Measurements from ENCODE around the gene NFASC.

NFASC gene

DNA sequence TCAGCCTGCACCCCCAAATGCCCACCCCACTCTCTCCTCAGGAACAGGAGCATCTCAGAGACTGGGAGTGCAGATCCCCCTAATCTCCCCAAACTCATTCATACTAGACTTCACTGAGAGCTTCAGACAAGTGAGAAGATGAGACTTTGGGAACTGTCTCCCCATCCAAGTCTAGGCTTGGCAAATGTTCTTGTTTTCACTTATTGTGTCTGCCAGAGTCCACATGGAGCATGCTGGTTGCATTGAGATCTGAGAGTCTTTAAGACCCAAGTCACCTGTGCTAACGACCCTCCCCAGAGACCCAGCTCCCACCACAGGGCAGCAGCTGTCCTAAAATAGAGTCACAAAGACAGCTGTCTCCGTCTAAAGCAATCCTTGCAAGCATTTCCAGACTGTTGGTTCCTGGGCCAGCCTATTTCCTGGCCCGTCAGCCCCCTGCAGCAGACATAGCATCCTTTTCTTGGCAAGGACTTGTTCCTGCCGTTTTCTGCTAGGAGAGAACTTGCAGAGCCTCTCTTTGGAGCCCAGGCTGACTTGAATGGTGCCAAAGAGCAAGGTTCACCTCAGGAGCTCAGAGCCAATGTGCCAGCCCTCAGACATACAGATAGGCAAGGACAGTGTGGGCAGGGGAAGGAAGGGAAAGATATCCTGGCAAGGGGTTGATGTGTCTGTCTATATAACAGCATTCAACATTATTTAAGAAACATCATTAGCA lies 170.5 kb downstream of the NFASC start:
- TF ChIP-seq, protein P1, sequence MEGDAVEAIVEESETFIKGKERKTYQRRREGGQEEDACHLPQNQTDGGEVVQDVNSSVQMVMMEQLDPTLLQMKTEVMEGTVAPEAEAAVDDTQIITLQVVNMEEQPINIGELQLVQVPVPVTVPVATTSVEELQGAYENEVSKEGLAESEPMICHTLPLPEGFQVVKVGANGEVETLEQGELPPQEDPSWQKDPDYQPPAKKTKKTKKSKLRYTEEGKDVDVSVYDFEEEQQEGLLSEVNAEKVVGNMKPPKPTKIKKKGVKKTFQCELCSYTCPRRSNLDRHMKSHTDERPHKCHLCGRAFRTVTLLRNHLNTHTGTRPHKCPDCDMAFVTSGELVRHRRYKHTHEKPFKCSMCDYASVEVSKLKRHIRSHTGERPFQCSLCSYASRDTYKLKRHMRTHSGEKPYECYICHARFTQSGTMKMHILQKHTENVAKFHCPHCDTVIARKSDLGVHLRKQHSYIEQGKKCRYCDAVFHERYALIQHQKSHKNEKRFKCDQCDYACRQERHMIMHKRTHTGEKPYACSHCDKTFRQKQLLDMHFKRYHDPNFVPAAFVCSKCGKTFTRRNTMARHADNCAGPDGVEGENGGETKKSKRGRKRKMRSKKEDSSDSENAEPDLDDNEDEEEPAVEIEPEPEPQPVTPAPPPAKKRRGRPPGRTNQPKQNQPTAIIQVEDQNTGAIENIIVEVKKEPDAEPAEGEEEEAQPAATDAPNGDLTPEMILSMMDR (IDR thresholded peaks at IDR 0.05; ENCODE audit: low read depth, low read length), result no peak
- DNase-seq (ENCODE audit: low read depth in 2 of 2), result no peak
- H3K4me3 ChIP-seq (replicated peaks in 1 of 2; ENCODE audit: low read depth in 2 of 2, low read length in 2 of 2), result no peak overlapping the region

DNA sequence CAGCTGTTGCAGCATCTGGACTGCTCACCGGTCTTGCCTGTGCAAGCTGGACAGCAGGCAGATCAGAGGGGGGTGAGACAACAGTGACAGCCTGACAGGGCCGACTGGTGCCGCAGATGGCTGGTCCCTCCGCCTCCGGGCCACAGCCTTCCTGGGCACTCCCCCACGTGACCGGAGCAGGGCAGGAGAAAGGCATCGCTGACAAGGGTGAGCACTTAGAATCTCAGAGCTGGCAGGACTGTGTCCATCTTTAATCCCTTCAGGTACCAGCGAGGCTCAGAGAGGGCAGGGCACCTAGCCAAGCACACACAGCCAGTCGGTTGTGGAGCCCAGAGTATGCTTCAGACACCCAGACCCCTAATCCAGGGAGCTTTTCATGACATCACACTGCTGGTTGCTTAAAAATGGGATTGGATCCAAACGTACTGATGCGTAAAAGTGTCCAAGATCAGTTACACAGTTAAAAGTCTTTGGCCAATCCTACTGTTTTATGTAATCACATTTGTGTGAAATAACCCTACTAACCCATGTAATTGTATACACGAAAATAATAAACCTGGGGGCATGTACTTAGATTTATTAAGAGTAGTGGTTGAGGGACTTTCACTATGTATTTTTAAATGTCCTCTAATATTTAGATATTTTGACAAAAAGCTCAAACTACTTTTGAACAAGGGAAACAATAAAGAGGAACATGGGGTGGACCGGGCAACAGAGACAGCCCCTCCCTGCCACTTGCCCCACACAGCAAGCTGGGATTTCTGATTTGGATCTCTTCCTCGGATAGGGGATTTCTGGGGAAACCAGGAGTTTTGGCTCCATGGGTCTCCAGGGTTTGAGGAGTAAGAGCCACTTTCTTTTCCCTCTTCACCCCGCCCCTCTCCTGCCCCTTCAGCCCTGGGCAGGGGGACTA lies 171.6 kb downstream of the NFASC start:
- TF ChIP-seq, protein P1 (IDR thresholded peaks at IDR 0.05; ENCODE audit: low read depth, low read length), result no peak
- H3K4me3 ChIP-seq (replicated peaks in 1 of 2; ENCODE audit: low read depth in 2 of 2, low read length in 2 of 2), result no peak overlapping the region
- DNase-seq (ENCODE audit: low read depth in 2 of 2), result no peak

DNA sequence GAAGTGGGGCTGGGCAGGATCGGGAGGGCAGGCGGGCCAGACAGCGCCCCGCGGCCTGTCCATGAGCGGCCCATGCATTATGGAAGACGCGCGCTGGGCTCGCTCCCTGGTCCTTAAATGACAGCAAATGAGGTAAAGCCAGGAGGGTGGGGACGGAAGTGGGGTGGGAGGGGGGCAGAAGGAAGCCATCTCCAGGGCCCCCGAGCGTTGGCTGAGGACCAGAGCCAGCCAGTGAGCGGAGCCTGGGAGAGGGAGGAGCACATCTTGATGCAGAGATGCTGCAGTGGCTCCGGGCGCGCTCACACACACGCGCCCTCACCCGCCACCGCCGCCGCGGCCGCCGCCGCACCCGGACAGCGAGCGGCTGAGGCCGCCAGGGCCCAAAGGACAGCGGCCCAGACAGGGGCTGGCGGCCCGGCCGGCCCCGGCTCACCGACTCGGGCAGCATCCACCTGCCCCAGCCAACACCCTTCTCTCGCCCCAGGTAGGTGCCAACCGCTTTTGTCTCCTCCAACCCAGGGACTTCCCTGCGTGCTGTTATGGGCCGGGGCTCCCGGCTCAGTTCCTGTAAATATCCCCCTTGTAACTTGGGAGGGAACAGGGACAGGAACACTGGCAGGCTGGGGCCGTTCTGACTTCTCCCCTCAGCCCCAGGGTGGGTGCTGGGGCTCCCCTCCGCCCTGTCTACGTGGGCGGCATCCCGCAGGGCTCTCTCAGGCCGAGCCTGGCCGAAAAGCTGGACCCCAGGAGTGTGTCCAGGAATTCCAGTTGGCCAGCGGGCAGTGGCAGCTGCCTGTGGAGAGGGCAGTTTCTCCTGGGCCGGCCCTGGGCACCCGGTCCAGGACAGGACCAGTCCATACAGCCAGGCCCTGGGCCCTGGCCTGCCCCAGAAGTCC lies 172.5 kb downstream of the NFASC start, which contains the start of gene CNTN2:
CNTN2 (plus strand) TSS at position 302 of the 896 bp plus-strand sequence. CDS start 9,974 bp downstream, outside the sequence.
- no peak within 1 kb of the TSS for H3K4me3 ChIP-seq (replicated peaks in 1 of 2; ENCODE audit: low read depth in 2 of 2, low read length in 2 of 2)
- TF ChIP-seq, protein P1 (IDR thresholded peaks at IDR 0.05; ENCODE audit: low read depth, low read length), result no peak
- DNase-seq (ENCODE audit: low read depth in 2 of 2), result no peak

DNA sequence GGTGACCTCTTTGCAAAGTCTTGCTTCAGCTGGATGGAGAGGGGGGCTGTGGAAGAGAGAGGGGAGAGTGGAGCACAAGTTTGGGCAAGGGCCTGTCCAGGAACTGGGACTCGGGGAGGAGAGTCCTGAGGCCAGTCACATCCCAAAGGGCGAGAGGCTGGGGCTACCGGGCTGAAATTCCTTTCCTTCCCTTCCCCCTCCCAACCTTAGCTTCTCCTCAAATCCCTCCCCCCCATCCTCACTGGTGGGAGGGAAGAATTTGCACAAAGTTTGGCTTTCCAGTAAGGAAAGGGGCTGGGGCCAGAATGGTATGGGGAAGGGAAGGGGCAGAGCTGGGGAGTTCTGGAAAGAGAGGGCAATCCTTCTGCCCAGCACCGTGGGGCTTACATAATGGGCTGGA lies 173.2 kb downstream of the NFASC start:
- no peak overlapping the region for H3K4me3 ChIP-seq (replicated peaks in 1 of 2; ENCODE audit: low read depth in 2 of 2, low read length in 2 of 2)
- TF ChIP-seq, protein P1 (IDR thresholded peaks at IDR 0.05; ENCODE audit: low read depth, low read length), result no peak

DNA sequence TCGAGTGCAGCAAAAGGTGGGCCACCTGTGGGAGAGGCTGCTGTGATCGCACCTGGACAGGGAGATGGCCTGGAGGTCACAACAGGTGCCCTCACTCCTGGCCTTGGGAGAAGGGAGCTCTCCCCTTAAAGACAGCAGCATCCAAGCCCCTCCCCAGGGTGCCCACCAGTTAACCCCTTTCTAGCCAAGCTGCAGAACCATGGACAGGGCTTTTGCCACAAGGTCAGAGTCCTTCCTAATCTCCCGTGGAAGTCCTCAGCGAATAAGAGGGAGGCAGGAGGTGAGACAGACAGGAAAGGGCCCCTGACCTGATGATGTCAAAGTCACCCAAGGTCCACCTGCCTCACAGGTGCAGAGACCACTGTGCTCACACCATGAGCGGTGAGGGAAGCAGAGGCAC lies 174.1 kb downstream of the NFASC start:
- no peak for DNase-seq (ENCODE audit: low read depth in 2 of 2)
- no peak overlapping the region for H3K4me3 ChIP-seq (replicated peaks in 1 of 2; ENCODE audit: low read depth in 2 of 2, low read length in 2 of 2)
- TF ChIP-seq, protein P1 (IDR thresholded peaks at IDR 0.05; ENCODE audit: low read depth, low read length), result no peak

More for the DNA sequence above, 173.2 kb downstream of the NFASC start:
- DNase-seq (ENCODE audit: low read depth in 2 of 2), result no peak

DNA sequence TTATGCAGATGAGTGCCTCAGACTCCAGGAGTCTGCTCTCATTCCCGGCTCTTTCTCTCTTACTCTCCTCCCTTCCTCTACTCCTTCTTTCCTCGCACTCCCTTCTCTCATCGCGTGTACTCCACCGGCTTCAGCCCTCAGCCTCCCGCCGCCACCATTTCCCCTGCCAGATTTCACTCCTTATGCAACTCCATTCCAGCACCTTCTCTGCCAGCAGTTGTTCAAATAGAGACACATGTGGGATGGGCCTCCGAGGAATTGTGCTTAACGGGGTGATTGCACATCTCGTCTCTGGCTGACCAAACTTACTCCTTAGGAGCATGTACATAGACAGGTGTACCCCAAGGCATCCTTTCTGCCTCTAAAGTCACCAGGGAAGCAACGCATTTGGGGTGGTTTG lies 174.5 kb downstream of the NFASC start:
- DNase-seq (ENCODE audit: low read depth in 2 of 2), result no peak
- TF ChIP-seq, protein P1 (IDR thresholded peaks at IDR 0.05; ENCODE audit: low read depth, low read length), result no peak
- H3K4me3 ChIP-seq (replicated peaks in 1 of 2; ENCODE audit: low read depth in 2 of 2, low read length in 2 of 2), result no peak overlapping the region
